Keratinocyte (primary cell): ENCODE measurements around the gene SCD5. TPM values are rescaled to one million over a fixed set of nuclear protein-coding genes. Genes with fewer than 3 reads are reported as not detected.

Experiments used
- DNase-seq: peaks from one replicate; pipeline ENCODE4 v3.0.0-alpha.2; 2011; ENCODE audit warnings: low read depth, missing footprints, low spot score
- FAIRE-seq: peaks from 2 replicates; lab custom pipeline; 2011; peaks lifted over from hg19 to GRCh38; lab: Jason Lieb, UNC
- H2AFZ ChIP-seq: 2 replicates; pipeline ENCODE4 v1.6.0; 2012; ENCODE audit warnings: low read length, control low read depth, inconsistent platforms; ENCODE audit not compliant: control insufficient read depth
- H3K27ac ChIP-seq: 2 replicates; pipeline ENCODE4 v1.5.1; 2011; ENCODE audit warnings: low read length; ENCODE audit not compliant: control insufficient read depth, insufficient read depth
- H3K27me3 ChIP-seq: 3 replicates; pipeline ENCODE4 v1.6.0; 2011; ENCODE audit warnings: low read length; ENCODE audit not compliant: control insufficient read depth, insufficient read depth; ENCODE audit errors: extremely low read depth
- H3K36me3 ChIP-seq, 2 experiments: 2 replicates in 1 of 2; 3 replicates in 1 of 2; pipeline ENCODE4 v1.5.1; 2011; ENCODE audit warnings: low read length in 2 of 2, mild to moderate bottlenecking in 1 of 2; ENCODE audit not compliant: control insufficient read depth in 2 of 2, insufficient read depth in 2 of 2; ENCODE audit errors: extremely low read depth in 1 of 2
- H3K4me1 ChIP-seq: 3 replicates; pipeline ENCODE4 v1.5.1; 2011; ENCODE audit warnings: low read length; ENCODE audit not compliant: control insufficient read depth, insufficient read depth; ENCODE audit errors: extremely low read depth
- H3K4me2 ChIP-seq: 3 replicates; pipeline ENCODE4 v1.6.0; 2011; ENCODE audit warnings: low read depth, low read length; ENCODE audit not compliant: control insufficient read depth, insufficient read depth; ENCODE audit errors: extremely low read depth
- H3K4me3 ChIP-seq, 3 experiments: fragments of 200-600 bp in 1 of 3; sonication (generic) in 1 of 3; 2 replicates in 2 of 3; 3 replicates in 1 of 3; pipeline ENCODE4 v1.5.1; 2011 to 2016; ENCODE audit warnings: low read length in 3 of 3, mild to moderate bottlenecking in 3 of 3, control low read depth in 2 of 3, inconsistent platforms in 1 of 3, low read depth in 1 of 3, mixed read lengths in 1 of 3, mixed run types in 1 of 3, moderate library complexity in 1 of 3; ENCODE audit not compliant: control insufficient read depth in 2 of 3, insufficient read depth in 2 of 3; ENCODE audit errors: extremely low read depth in 1 of 3
- H3K79me2 ChIP-seq: 2 replicates; pipeline ENCODE4 v1.6.0; 2012; ENCODE audit warnings: low read length; ENCODE audit not compliant: control insufficient read depth, insufficient read depth
- H3K9ac ChIP-seq: 3 replicates; pipeline ENCODE4 v1.6.0; 2011; ENCODE audit warnings: low read length; ENCODE audit not compliant: control insufficient read depth, insufficient read depth; ENCODE audit errors: extremely low read depth
- H3K9me1 ChIP-seq: 3 replicates; pipeline ENCODE4 v1.6.0; 2011; ENCODE audit warnings: low read length; ENCODE audit not compliant: control insufficient read depth, insufficient read depth; ENCODE audit errors: extremely low read depth
- H3K9me3 ChIP-seq: 2 replicates; pipeline ENCODE4 v1.5.1; 2012; ENCODE audit warnings: low read depth, low read length; ENCODE audit not compliant: control insufficient read depth
- H4K20me1 ChIP-seq: 3 replicates; pipeline ENCODE4 v1.6.0; 2011; ENCODE audit warnings: low read length; ENCODE audit not compliant: control insufficient read depth, insufficient read depth; ENCODE audit errors: extremely low read depth
- CTCF ChIP-seq, 3 experiments: IDR thresholded peaks in 1 of 3; conservative IDR thresholded peaks in 1 of 3; optimal IDR thresholded peaks in 1 of 3; 2 replicates in 2 of 3; 3 replicates in 1 of 3; pipeline versions ENCODE3 to v1.5.1; 2011; ENCODE audit warnings: low read length in 3 of 3, mild to moderate bottlenecking in 3 of 3, moderate library complexity in 2 of 3, control low read depth in 1 of 3, inconsistent platforms in 1 of 3; ENCODE audit not compliant: insufficient read depth in 2 of 3; ENCODE audit errors: extremely low read depth in 1 of 3
- EZH2 ChIP-seq: IDR thresholded peaks from one replicate; pipeline ENCODE4 v1.6.1; 2012; ENCODE audit warnings: inconsistent platforms, mild to moderate bottlenecking, low read length, moderate library complexity
- dilution Hi-C: fragments of 300-500 bp; cut with MboI; formaldehyde crosslinking; loops from one replicate; pipeline ENCODE4 v1.7.0; 2020; ENCODE audit warnings: low sequenced_read_pairs; ENCODE audit not compliant: extremely low pct_ligation_motif_present
- polyA plus RNA-seq, 5 experiments: library from polyadenylated mRNA; depleted of rRNA in 3 of 5; stranded (reverse) in 3 of 5; stranded (forward) in 1 of 5; unstranded in 1 of 5; fragments of >200 nt; gene quantifications; 1 replicate in 1 of 5; 2 replicates in 3 of 5; 3 replicates in 1 of 5; pipeline versions ENCODE4 v1.2.1 to v1.2.3, GENCODE V29; 2011 to 2012; ENCODE audit warnings: missing spikeins in 2 of 5, low read depth in 1 of 5, low replicate concordance in 1 of 5

SCD5 gene
- polyA plus RNA-seq, 1 donor (not counting 4 experiments of a cell fraction or from before 2014, with no cell fraction given): 39.4 TPM

GRCh38 chr4:82791179-82791578 lies 7.4 kb downstream of the SCD5 start:
- H3K4me3 ChIP-seq: no peak overlapping the region
- peaks cover 14% of the 10 kb centered on the region for H3K9me3 ChIP-seq
- DNase-seq: no peak
- H3K27ac ChIP-seq: no peak overlapping the region
- H4K20me1 ChIP-seq: no peaks in the 10 kb centered on the region
- peaks cover 4 to 7% of the 10 kb centered on the region in 2 experiments for H3K36me3 ChIP-seq
- FAIRE-seq: no peak
- H3K9me1 ChIP-seq: no peaks in the 10 kb centered on the region
- peaks cover 68% of the 10 kb centered on the region for H3K79me2 ChIP-seq
- no peak overlapping the region for H3K9ac ChIP-seq
- no peak overlapping the region for H3K4me2 ChIP-seq
- H3K4me1 ChIP-seq: peaks cover 11% of the 10 kb centered on the region
- H2AFZ ChIP-seq: no peak overlapping the region
- no peaks in the 10 kb centered on the region for H3K27me3 ChIP-seq
- TF ChIP-seq CTCF (optimal IDR thresholded peaks at IDR 0.05 in 1 of 3, IDR thresholded peaks at IDR 0.05 in 1 of 3, conservative IDR thresholded peaks at IDR 0.05 in 1 of 3; ENCODE audit: extremely low read depth in 1 of 3, insufficient read depth in 2 of 3, low read length in 3 of 3) (no peak), EZH2 (no peak)
- dilution Hi-C loops: no loop called here

GRCh38 chr4:82790060-82790660 lies 8.4 kb downstream of the SCD5 start:
- no peaks in the 10 kb centered on the region for H3K27me3 ChIP-seq
- no peak overlapping the region for H3K9ac ChIP-seq
- H3K36me3 ChIP-seq: peaks cover 4 to 7% of the 10 kb centered on the region in 2 experiments
- H3K9me3 ChIP-seq: peaks cover 14% of the 10 kb centered on the region
- DNase-seq: no peak
- H3K4me2 ChIP-seq: no peak overlapping the region
- no peak overlapping the region for H3K4me3 ChIP-seq
- H2AFZ ChIP-seq: no peak overlapping the region
- H3K79me2 ChIP-seq: peaks cover 63% of the 10 kb centered on the region
- no peak overlapping the region for H3K27ac ChIP-seq
- peaks cover 22% of the 10 kb centered on the region for H3K4me1 ChIP-seq
- dilution Hi-C loops: no loop called here
- no peaks in the 10 kb centered on the region for H3K9me1 ChIP-seq
- no peaks in the 10 kb centered on the region for H4K20me1 ChIP-seq
- TF ChIP-seq CTCF (optimal IDR thresholded peaks at IDR 0.05 in 1 of 3, IDR thresholded peaks at IDR 0.05 in 1 of 3, conservative IDR thresholded peaks at IDR 0.05 in 1 of 3; ENCODE audit: extremely low read depth in 1 of 3, insufficient read depth in 2 of 3, low read length in 3 of 3) (no peak), EZH2 (no peak)
- FAIRE-seq: no peak
